Ramos (cell line): ENCODE measurements around the gene STK24.

Experiments
- in situ Hi-C: fragments of 300-500 bp; cut with MboI; formaldehyde crosslinking; loops from one replicate; pipeline ENCODE4 v1.14.3; 2022; ENCODE audit warnings: low sequenced_read_pairs; ENCODE audit not compliant: unreplicated experiment

The STK24 gene

DNA sequence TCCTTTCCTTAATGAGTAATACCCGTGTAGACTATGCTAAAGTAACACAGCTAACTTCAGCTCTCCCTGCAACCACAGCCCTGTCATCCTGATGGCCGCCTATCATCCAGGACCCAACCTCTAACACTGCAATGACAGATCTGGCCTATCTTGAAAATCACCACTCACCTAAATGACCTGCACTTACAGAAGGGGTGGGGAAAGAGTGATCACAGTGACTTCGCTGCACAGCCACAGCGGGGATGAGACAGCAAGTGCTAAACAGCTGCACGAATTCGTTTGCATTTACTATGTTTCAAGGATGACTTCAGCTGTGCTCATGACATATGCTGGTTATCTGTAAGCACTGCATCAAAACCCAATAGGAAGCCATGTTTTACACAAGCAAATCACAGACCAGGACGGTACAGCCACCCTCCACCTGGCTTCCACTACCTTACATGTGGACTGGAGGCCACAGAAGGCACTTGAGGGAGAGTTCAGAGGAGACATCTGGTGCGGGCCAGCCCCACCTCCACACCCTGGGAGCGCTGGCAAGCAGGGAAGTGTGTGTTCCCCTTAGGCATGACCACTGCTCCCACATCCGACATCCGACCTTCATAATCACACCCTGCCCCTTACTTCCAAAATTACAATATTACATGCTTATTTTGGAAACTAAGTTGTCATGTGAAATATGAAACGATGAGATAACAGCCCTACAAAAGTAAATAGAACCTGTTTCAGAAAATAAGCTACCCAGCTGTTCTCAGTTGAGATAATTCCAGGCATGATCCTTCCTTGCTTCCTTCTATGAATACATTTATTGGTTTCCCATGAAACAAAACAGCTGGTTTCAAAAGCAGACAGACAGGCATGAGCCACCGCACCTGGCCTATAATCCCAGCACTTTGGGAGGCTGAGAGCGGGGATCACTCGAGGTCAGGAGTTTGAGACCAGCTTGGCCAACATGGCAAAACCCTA is 95.7 kb downstream of the STK24 start:
- in situ Hi-C loops, result no loop called here

DNA sequence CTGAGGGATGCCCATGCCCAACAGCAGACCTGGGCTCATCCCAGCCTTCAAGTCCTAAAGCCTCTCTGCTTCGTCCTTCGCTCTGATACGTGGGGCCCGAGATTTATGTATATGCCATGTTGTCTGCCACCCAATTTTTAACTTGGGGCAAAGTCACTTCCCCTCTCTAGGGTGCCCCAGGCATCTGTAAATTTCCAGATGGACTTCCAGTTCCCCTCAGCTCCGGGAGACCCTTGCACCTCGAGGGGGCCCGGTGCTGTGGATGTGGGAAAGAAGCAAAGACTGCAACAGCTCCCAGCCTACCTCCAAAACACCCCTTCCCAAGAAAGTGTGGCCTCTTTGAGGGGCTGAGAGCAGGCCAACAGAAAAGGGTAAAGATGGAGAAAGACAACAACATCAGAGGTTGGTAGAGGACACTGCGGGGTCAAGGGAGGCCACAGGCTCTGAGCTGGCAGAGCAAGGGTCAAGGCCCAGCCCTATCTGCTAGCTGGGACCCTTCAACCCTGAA is 97.4 kb downstream of the STK24 start:
- in situ Hi-C loops, result no loop called here

DNA sequence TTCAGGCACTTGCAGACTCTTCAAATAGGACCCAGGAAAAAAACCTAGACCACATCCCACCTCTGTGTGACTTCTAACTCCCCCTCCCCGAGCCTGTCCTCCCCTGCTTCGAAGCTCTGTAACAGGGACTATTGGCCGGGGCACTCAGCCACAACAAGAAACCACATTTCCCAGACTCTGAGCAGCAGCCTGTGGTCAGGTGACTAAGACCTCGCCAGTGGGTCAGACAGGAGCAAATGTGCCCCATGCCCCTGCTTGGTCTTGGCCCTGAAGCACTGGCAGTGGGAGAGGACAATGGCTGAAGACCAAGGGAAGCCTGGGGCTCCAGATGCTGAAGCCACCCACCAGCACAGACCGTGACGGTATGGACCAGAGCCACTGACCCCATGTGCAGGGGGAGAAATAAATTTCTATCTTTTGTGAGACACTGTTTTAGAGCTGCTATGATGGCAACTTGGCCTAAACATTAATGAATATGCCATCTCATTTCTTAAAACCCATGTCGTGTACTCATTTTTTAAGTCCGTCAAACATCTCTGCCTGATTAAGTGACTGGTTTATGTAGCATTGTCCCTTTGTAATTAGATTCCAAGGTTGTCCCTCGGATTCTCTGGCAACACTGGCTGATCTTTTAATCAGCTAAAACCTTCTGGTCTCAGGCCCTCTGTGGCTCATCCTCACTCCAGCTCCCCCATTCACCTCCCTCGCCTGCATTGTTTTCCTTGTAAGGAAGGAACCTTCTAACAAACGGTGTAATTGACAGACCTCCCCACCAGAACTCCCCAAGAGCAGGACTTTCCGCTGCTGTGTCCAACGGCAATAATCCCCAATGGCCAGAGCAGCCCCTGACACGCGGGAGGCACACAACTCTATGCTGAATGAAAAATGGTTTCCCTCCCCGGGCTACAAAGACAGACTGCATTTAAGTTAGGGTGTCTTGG is 98.4 kb downstream of the STK24 start:
- in situ Hi-C loops, result no loop called here

DNA sequence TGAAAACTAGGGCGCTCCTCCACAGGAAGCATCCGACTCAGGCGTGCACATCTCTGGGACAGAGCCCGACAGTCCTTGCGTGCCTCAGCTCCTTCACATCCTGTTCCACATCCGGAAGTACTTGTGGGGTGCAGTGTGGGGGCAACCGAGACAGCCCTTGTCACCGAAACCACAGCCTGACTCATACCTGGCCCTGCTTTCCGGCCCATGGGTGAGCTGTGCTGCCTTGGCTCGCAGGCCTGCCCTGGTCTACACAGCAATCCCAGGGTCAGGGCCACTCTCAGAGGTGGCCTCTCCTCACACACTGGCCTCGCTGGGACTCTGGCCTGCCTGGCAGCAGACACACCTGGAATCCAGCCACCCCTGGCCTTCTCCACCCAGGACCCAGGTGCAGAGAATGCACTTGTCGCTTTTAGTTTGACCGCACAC is 100.4 kb downstream of the STK24 start:
- in situ Hi-C loops, result no loop called here

DNA sequence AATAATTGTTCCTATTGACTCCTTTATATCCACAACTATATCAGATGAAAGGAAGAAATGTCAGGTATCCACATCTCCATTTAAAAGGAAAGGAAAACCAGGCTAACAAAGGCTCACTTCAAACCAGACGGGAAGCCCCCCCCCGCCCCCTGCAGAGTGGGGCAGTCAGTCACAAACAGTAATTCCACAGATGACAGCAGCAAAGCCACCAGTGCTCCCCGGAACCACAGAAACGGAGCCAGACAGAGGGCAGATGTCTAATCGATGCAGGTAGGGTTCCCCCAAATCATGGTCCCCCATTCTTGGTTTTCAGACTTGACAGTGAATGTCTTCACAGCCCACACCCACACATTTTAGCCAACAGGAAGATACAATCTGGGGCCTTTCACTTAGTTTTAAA is 100.8 kb downstream of the STK24 start:
- in situ Hi-C loops, result no loop called here

DNA sequence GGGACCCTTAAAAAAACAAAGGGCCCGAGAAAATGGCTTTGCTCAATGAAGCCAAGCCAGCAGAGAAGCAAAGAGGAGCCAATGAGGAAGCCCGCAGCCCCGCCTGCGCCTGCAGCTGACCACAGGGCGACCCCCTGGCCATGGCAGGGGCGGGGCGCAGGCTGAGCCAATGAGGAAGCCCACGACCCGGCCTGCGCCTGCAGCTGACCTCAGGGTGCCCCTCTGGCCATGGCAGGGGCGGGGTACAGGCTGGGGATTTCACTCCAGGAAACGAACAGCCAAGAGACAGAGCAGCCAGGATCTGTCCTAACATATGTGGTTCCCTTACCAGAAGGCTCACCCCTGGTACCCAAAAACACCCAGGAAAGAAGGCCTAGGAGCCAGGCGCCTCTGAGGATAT is 101.4 kb downstream of the STK24 start:
- in situ Hi-C loops, result no loop called here

DNA sequence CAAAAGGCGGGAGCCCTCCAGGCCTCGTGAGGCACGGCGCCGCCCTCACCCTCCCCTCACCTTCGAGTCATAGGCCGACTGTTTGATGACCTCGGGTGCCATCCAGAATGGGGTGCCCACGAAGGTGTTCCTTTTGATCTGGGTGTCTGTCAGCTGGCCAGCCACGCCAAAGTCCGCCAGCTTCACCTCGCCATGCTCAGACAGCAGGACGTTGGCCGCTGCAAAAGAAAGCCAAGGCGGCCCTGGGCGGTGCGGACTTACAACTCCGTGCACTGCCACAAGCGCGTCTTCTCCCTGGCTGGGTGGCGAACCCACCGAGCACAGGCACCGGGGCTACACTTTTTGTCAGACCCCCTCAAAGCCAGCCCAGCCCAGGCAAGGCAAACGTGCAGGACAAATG is 102.1 kb downstream of the STK24 start:
- in situ Hi-C loops, result no loop called here

DNA sequence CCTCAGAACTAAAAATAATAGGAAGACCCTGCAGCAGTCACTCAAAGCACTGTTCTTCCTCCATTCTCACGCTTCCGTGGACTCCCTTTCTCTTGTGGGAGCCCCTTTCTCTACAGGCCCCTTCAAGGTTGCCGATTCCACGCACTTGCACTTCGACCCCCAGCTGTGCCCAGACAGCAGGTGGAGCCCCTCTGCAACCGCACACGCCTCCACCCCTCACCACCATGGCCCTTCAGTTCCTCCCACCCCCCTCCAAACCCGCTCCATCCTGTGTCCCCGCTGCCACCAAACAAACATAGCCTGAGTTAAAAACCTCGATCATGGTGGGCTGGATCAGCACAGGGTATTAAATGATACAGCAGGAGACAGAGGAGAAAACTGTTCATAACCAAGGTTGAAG is 102.6 kb downstream of the STK24 start:
- in situ Hi-C loops, result no loop called here

DNA sequence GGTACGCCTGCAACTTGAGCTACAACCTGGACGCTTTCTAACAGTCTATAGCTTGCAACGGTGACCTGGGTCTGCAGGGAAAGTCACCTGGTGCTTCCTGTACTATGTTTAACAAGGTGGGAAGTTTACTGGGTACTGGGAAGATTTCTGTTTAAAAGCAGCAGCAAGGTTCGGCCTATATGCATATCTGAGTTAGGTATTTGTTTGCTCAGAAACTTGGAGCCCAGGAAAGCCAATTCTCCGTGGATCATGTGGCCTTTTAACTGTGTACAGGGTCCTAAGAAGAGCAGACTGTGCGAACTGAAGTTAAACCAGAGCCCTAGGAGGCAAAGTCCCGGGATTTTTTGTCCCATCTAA is 103.1 kb downstream of the STK24 start:
- in situ Hi-C loops, result no loop called here

DNA sequence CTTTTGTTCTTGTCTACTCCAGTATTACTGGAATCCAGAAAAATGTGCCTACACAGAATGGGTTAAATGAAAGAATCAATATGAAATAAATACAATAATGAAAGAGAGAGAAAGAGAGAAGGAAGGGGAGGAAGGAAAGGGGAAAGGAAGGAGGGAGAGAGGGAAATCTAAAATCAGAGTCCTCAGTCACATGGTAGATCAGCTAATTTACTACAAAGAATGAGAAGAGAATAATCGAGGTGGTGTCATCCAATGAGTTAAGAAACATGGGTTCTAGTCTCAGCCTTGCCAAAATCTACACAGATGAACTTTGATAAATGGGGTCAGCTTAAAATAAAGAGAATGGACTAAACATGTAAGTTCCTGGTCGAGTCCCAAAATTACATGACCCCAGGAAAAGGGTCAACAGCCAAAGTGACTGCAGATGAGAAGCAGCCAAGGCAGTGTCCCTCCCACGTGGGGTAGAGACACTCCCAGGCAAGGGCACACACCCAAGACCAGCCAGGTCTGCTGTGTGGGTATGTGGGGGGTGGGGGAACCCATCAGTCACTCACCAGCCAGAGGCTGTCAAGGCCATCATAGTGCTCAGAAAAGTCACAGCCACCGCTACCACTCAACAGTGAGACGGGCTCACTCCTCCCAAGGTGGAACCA is 103.6 kb downstream of the STK24 start:
- in situ Hi-C loops, result no loop called here

DNA sequence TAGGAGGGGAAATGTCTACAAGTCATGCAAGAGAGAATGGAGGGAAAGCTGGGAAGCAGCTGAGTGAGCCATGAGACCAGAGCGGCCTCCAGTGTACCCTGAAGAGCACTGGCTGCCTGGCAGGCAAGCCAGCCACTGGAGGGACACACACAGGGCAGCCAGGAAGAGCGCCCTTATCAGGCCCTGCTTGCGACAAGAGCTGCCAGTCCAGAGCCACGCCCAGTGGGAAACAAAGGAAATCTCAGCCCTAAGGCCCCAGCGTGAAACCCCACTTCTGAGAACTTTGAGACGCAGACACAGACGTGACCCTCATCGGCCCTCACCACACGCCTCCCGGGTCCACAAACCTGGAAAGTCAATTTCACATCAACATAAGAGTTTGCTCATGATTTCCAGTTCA is 105.0 kb downstream of the STK24 start:
- in situ Hi-C loops, result no loop called here

DNA sequence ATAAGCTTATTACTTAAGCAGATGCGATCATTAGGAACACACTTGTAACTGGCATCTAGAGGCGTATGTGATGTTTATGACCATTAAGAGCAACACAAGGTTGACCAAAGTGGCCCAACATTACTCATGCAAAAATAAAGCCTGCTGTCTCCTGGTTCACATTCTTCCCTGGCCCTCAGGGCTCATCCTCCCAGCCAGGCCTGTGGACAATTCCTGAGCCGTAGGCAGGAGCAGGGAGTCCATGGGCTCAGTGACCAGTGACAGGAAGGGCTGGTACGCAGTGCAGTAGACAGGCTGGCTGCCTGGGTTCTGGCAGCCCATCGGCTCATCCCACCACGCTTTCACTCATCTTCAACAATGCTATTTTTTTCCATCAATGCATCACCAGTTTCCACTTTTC is 106.0 kb downstream of the STK24 start:
- in situ Hi-C loops, result no loop called here

DNA sequence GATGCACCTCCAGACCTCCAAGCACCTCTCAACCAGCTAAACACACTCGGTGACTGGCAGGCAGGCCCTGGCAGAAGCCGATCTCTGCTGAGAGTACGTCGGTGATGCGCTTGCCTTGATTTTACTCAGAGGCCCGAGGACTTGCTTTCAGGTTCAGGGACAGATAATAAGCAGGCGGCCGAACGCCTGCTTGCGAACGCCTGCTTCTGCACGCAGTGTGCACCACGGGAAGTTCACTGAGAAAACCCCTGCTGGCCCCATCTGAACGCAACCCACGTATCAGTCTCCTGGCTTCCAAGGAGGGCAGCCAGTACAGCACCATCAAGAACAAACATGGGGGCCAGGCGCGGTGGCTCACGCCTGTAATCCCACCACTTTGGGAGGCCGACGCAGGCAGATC is 108.0 kb downstream of the STK24 start:
- in situ Hi-C loops, result no loop called here

DNA sequence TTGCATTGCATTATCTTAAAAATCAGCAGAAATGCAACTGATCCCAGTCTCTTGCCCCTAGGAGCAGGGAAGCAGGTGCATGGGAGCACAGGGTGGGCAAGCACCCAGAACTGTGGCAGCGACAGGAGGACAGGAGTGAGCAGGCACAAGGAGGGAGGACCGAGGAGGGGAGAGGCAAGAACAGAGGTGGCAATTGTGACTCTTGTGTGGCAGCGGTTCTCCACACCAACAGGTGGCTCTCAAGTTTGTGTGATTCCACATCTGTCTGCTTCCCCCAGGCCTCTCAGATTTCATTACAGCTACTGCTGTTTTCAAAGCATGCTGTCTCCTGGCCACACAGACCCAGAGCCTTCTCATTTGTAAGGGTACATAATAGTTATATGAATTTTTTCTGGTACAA is 108.5 kb downstream of the STK24 start:
- in situ Hi-C loops, result no loop called here

DNA sequence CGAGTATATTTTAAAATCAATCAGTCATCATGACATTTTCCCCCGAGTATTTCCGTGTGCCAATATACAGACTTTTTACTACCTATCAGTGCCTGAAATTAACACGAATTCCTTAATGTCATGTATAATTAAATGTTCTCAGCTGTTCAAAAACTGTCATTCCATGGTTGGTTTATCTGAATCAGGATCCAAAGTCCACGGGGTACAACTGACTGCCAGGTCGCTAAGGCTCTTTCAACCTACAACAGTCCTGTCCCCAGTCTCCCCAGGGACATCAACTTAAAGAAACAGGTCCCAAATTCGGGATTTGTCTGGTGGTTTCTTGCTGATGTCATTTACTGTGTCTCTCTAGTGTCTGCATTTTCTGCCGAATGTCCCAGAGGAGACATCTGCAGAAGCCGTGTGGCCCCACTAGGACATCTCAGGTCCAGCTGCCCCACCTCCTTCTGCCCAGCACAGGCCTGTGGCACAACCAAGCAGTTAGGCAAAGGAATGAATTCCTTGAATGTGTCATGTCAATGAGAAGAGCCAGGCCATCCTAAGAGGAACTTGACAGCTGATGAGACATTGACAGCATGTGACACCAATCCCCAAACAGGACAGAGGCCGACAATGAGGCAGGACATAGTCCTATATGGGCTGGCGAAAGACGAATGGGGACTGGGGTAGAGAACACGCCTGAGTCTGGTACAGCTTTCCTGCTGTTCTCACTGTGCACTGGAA is 109.5 kb downstream of the STK24 start:
- in situ Hi-C loops, result no loop called here

DNA sequence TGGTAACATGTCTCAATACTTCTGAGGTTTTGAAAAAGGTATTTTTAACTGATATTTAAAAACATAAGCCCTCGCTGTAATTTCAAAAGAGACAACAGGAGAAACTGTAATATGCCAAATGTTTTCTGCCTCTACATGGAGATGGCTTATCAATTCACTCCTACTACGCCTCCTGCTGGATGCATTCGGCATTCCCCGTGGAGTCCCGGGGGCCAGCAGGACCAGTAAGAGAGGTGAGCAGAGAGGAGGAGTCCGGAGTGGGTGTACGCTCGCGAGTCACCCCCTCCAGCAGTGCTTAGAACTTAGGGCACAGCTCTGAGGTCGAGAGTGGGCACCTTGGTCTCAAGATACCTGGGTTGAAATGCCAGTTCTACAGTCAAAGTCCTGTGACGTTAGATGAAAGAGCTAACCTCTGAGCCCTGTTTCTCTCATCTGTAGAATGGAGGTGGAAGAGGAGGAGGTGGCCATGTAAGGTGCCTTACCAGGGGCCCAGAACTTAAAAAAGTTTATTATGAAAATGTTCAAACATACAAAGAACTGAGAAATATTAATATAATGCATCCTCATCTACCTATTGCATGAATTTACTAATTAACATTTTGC is 110.2 kb downstream of the STK24 start:
- in situ Hi-C loops, result no loop called here

DNA sequence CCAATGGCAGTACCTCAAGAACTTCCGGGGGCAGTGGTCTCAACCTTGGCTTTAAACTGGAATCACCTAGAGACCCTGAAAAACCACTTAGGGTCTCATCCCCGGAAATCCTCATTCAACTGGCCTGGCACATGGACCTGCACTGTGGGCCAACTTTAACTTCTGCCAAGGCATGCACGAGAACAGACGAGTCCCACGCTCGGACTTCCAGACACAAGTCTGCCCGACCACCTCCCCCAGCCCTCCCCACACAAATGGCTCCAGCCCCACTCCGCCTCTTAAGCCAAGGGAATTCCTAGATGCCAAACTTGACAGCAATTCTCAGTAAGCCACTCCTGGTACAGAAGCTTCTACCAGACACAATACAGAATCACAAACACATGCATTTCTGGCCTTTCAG is 114.0 kb downstream of the STK24 start:
- in situ Hi-C loops, result no loop called here

DNA sequence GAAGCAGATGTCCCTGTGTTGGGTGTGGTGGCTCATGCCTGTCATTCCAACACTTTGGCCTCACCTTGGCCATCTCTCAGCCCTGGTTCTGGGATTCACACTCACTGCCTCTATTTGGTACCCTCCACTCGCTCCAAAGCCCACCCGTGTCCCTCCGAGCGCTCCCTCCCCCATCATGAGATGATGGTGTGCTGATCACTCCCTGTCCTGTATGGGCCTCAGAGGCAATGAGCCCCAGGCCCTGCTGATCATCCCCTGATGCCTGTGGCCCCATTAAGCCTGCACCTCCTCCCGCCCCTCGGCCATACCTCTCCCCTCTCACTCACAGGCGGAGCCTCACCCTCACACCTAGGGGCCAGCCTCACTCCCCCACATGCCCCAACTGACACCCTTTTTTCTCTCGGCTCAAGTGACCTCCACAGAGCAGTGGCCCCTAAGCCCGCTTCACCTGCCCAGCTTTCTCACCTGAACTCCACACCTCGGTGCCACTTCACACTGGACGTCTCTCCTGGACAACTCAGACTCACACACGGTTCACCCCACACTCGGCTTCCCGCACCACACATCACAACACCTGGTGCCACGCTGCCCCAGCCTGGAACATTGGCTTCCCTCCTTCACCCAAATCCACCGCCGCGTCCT is 114.5 kb downstream of the STK24 start:
- in situ Hi-C loops, result no loop called here
